GM13976 (cell line): ENCODE results near the gene CD320.

ENCODE experiments used
- DNase-seq: peaks from one replicate; pipeline ENCODE4 v3.0.0; 2012; ENCODE audit warnings: low spot score
- in situ Hi-C: fragments of 300-500 bp; cut with MboI; formaldehyde crosslinking; loops from one replicate; pipeline ENCODE4 v1.12.0; 2022; ENCODE audit warnings: low sequenced_read_pairs, mixed read lengths, inconsistent platforms; ENCODE audit not compliant: unreplicated experiment
- TF ChIP-seq, protein P1 (sequence below): IDR thresholded peaks from 2 replicates; pipeline ENCODE4 v1.5.1; 2012; ENCODE audit warnings: borderline replicate concordance, mild to moderate bottlenecking; ENCODE audit not compliant: insufficient read depth; ENCODE audit errors: extremely low read depth, missing control alignments, control extremely low read depth

The CD320 gene

DNA sequence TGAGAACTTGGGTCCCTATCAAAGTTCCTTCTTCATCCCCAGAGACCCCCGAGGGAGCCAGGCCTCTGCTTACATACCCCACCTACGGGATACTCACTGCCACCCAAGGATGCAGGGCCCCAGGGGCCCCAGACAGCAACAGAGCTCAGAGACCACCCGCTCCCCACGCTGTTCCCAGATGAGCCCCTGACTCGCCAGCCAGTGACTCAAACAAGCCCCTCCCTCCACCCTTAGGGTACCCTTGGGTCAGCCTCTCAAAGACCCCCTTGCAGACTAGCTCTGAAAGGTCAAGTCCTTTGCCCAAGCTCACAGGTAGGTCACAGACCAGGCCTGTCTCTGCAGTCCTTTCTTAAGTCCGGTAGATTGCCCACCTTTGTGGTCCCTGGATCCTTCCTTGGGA, 45.7 kb downstream of the CD320 start:
- no peak for DNase-seq
- TF ChIP-seq, protein P1, sequence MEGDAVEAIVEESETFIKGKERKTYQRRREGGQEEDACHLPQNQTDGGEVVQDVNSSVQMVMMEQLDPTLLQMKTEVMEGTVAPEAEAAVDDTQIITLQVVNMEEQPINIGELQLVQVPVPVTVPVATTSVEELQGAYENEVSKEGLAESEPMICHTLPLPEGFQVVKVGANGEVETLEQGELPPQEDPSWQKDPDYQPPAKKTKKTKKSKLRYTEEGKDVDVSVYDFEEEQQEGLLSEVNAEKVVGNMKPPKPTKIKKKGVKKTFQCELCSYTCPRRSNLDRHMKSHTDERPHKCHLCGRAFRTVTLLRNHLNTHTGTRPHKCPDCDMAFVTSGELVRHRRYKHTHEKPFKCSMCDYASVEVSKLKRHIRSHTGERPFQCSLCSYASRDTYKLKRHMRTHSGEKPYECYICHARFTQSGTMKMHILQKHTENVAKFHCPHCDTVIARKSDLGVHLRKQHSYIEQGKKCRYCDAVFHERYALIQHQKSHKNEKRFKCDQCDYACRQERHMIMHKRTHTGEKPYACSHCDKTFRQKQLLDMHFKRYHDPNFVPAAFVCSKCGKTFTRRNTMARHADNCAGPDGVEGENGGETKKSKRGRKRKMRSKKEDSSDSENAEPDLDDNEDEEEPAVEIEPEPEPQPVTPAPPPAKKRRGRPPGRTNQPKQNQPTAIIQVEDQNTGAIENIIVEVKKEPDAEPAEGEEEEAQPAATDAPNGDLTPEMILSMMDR = no peak
- in situ Hi-C loops = no loop called here

DNA sequence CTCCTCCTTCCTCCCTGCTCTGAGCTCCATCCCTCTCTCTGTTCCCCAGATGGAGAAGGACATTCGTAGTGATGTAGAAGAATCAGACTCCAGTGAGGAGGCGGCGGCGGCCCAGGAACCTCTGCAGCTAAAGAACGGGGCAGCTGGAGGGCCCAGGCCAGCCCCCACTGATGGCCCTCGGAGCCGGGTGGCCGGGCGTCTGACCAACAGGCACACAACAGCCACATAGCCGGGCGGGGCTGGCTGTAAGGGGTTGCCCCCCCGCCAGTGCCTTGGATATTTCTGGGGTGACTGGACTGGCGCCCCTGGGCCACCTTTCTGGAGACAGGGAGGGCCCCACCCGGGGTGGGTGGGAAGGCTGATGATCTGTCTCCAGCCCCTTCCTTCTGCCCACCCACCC, 46.3 kb downstream of the CD320 start:
- DNase-seq = no peak
- in situ Hi-C loops = no loop called here
- TF ChIP-seq, protein P1 = no peak

DNA sequence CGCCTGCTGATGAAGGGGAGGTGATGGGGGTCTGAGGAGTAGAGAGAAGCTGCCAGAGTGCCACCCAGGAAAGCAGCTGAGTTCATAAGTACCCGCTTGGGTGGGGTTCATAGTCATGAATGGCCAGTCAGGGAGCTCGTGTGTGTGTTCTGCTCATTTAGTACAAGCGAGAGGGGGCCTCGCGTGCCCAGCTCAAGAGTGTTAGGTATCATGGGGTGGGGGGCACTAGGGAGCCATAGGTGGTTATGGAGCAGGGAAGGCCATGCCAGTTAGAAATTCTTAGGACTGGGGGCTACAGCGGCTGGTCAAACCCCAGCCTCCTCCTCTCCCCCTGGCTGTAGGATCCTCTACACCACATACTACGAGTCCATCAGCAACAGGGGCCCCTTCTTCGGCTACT, 46.8 kb downstream of the CD320 start:
- TF ChIP-seq, protein P1 = no peak
- in situ Hi-C loops = no loop called here
- DNase-seq = no peak

DNA sequence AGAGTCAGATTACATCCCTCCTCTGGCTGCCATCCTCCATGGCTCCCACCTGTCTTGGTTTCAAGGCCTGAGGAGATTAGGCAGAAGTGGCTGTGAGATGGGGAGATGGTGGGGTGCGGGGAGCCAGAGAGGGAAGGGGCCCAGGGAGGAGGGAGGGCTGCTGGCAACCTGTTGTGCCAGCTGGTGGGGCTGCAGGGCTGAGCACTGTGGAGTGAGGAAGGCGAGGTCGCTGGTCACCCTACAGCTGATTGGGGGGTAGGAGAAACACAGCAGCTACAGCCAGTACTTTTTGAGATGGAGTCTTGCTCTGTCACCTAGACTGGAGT, 48.3 kb downstream of the CD320 start:
- TF ChIP-seq, protein P1 = no peak
- no peak for DNase-seq
- in situ Hi-C loops = loop anchor here (10.0 kb wide), 1 partner anchor 105 kb away; no protein-coding TSS in a partner anchor

DNA sequence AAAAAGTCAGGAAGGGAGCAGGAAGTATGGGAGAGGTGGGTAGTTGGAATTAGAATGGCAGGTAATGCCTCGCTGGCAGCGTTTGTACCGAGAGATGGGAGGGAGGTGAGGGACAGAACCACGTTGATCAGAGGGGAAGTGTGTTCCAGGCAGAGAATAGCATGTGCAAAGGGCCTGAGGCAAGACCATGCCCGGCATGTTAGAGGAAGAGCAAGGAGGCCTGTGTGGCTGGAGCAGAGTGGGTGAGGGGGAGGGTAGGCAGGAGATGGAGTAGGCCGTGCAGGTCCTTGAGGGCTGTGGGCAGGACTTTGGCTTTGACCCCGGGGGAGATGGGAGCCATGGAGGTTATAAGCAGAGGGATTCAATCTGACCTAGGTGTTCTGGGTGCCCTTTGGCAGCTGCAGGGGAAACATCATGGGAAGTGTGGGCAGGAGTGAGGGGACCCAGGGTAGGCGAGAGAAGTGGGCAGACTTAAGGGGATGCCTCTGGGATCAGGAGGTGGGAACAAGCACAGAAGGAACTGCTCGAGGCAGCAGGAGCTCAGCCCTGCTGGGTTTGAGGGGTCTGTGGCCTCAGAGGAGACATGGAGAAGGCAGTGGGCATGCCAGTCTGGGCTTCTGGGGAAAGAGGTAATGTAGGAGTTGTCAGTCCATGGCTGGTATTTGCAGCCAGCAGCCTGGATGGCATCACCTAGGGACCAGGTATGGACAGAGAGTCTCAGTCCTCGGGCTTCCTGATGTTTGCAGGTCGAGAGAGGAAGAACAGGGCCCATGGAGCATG, 48.8 kb downstream of the CD320 start:
- peak; percentile 28 for DNase-seq
- in situ Hi-C loops = loop anchor here (10.0 kb wide), 1 partner anchor 105 kb away; no protein-coding TSS in a partner anchor
- TF ChIP-seq, protein P1 = no peak

DNA sequence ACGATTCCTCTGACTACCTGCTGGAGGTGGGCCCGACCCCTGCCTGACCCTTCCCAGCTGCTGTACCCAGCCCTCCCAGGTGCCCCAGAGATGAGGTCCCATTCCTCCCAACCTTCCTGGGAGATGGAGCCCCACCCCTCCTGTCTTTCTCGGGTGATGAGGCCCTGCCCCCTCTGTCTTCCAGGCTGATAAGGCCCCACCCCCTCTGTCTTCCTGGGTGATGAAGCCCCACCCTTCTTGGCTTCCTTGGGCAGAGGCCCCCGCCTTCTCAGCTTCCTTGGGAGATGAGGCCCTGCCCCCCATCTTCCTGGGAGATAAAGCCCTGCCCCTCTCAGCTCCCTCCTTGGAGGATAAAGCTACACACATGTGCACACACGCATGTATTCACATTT, 51.1 kb downstream of the CD320 start:
- in situ Hi-C loops = loop anchor here (10.0 kb wide), 1 partner anchor 102 kb away; no protein-coding TSS in a partner anchor
- TF ChIP-seq, protein P1 = no peak
- no peak for DNase-seq
